GM12878 (cell line): ENCODE data around the gene RPLP2. TPM values are rescaled to one million over a fixed set of nuclear protein-coding genes. Genes with fewer than 3 reads are reported as not detected.

ENCODE experiments used
- ATAC-seq: fragments of 200-7000 bp; cut with Tn5 transposase; 3 replicates; pipeline ENCODE4 v1.9.1; 2020; ENCODE audit warnings: mild to moderate bottlenecking, moderate library complexity
- Bru-seq: library from RNA; stranded (reverse); fragments of 400-500 nt; gene quantifications from one replicate; lab custom pipeline; 2021; lab: Mats Ljungman, UMichigan
- BruChase-seq, 2 experiments: library from RNA; stranded (reverse); fragments of 400-500 nt; gene quantifications; one replicate each; lab custom pipeline; 2021; lab: Mats Ljungman, UMichigan
- BruUV-seq: library from RNA; stranded (reverse); fragments of 400-500 nt; replicated peaks from 2 replicates; lab custom pipeline; 2021; lab: Mats Ljungman, UMichigan
- CTCF ChIA-PET: fragments of 300-600 bp; sonication (Branson Sonifier 250); formaldehyde crosslinking; extraction: SDS; loops from one replicate; lab custom pipeline; 2021; ENCODE audit warnings: inconsistent platforms; lab: Yijun Ruan, JAX
- POLR2A ChIA-PET: fragments of 350-600 bp; formaldehyde crosslinking; extraction: SDS; loops from one replicate; lab custom pipeline; 2021; ENCODE audit warnings: inconsistent platforms; lab: Charles Lee
- RAD21 ChIA-PET: fragments of 300-600 bp; sonication (Branson Sonifier 250); formaldehyde crosslinking; loops from one replicate; lab custom pipeline; 2023; ENCODE audit warnings: antibody characterized with exemption; ENCODE audit not compliant: unreplicated experiment; lab: Charles Lee
- SMC1A ChIA-PET: fragments of 300-600 bp; sonication (Branson Sonifier 250); formaldehyde crosslinking; loops from one replicate; lab custom pipeline; 2023; ENCODE audit not compliant: unreplicated experiment, uncharacterized antibody; lab: Charles Lee
- DNase-seq: peaks from one replicate; pipeline ENCODE4 v3.0.0-alpha.2; 2011; ENCODE audit warnings: low read depth, low spot score
- FAIRE-seq: peaks from 3 replicates; lab custom pipeline; 2011; peaks lifted over from hg19 to GRCh38; lab: Jason Lieb, UNC
- H2AFZ ChIP-seq: 2 replicates; pipeline ENCODE4 v1.6.0; 2011; ENCODE audit warnings: low read depth, low read length, control low read depth; ENCODE audit not compliant: control insufficient read depth
- H3K27ac ChIP-seq: 2 replicates; pipeline ENCODE4 v1.5.1; 2011; ENCODE audit warnings: control low read depth; ENCODE audit not compliant: control insufficient read depth, insufficient read depth
- H3K27me3 ChIP-seq, 2 experiments: replicated peaks in 1 of 2; 2 replicates each; pipeline versions ENCODE4 v1.6.0 to v1.6.1; 2011; ENCODE audit warnings: low read length in 1 of 2; ENCODE audit not compliant: control insufficient read depth in 2 of 2, insufficient read depth in 2 of 2
- H3K36me3 ChIP-seq, 2 experiments: 2 replicates each; pipeline ENCODE4 v1.5.1; 2011; ENCODE audit warnings: low read length in 1 of 2; ENCODE audit not compliant: control insufficient read depth in 2 of 2, insufficient read depth in 2 of 2
- H3K4me1 ChIP-seq: 2 replicates; pipeline ENCODE4 v1.6.1; 2011; ENCODE audit warnings: mild to moderate bottlenecking, low read length, moderate library complexity, mixed read lengths; ENCODE audit not compliant: control insufficient read depth, insufficient read depth
- H3K4me2 ChIP-seq: 2 replicates; pipeline ENCODE4 v1.6.0; 2011; ENCODE audit warnings: control low read depth; ENCODE audit not compliant: control insufficient read depth, insufficient read depth
- H3K4me3 ChIP-seq: fragments of 200-600 bp; sonication (generic); 2 replicates; pipeline ENCODE4 v1.5.1; 2016
- H3K79me2 ChIP-seq: 2 replicates; pipeline ENCODE4 v1.6.0; 2011; ENCODE audit warnings: low read length; ENCODE audit not compliant: control insufficient read depth, insufficient read depth
- H3K9ac ChIP-seq: 2 replicates; pipeline ENCODE4 v1.8.0; 2011; ENCODE audit warnings: low read length, control low read depth, mixed read lengths; ENCODE audit not compliant: control insufficient read depth, insufficient read depth
- H3K9me3 ChIP-seq: replicated peaks from 3 replicates; pipeline ENCODE4 v1.5.1; 2011; ENCODE audit warnings: mild to moderate bottlenecking, low read length; ENCODE audit not compliant: control insufficient read depth, insufficient read depth
- H4K20me1 ChIP-seq: 2 replicates; pipeline ENCODE4 v1.6.0; 2011; ENCODE audit not compliant: control insufficient read depth, insufficient read depth
- BRCA1 ChIP-seq: IDR thresholded peaks from 2 replicates; pipeline ENCODE4 v1.6.1; 2011; ENCODE audit warnings: low read depth, low read length, improper control_type of control experiment
- CHD4 ChIP-seq: fragments of 200-600 bp; sonication (generic); IDR thresholded peaks from 2 replicates; pipeline ENCODE4 v1.6.1; 2016; ENCODE audit warnings: mild to moderate bottlenecking
- EZH2 ChIP-seq: IDR thresholded peaks from 2 replicates; pipeline ENCODE4 v1.6.1; 2012; ENCODE audit warnings: low read depth, mild to moderate bottlenecking, control low read depth, inconsistent platforms, low read length, borderline replicate concordance; ENCODE audit not compliant: control insufficient read depth
- FOXK2 ChIP-seq: fragments of 450-650 bp; IDR thresholded peaks from 2 replicates; pipeline ENCODE4 v1.6.1; 2017; ENCODE audit warnings: mild to moderate bottlenecking, moderate library complexity
- IRF5 ChIP-seq: fragments of 450-650 bp; IDR thresholded peaks from 2 replicates; pipeline ENCODE4 v1.6.1; 2017; ENCODE audit warnings: borderline replicate concordance
- KAT2A ChIP-seq: conservative IDR thresholded peaks from 2 replicates; pipeline ENCODE4 v1.6.1; 2011; ENCODE audit warnings: low read depth, low read length; ENCODE audit not compliant: control insufficient read depth
- PBX3 ChIP-seq: IDR thresholded peaks from 2 replicates; pipeline ENCODE4 v1.6.1; 2011; ENCODE audit warnings: mild to moderate bottlenecking, low read depth, low read length, moderate library complexity; ENCODE audit not compliant: insufficient replicate concordance
- PML ChIP-seq: IDR thresholded peaks from 2 replicates; pipeline ENCODE4 v1.6.1; 2012; ENCODE audit warnings: low read length, inconsistent platforms
- RBBP5 ChIP-seq: fragments of 200-600 bp; sonication (generic); conservative IDR thresholded peaks from 2 replicates; pipeline ENCODE4 v1.6.1; 2016
- RUNX3 ChIP-seq: IDR thresholded peaks from 2 replicates; pipeline ENCODE4 v1.6.1; 2012; ENCODE audit warnings: low read length, inconsistent platforms
- SPI1 ChIP-seq: IDR thresholded peaks from 2 replicates; pipeline ENCODE4 v1.6.1; 2011; ENCODE audit warnings: low read depth, mild to moderate bottlenecking, low read length, moderate library complexity, borderline replicate concordance; ENCODE audit not compliant: insufficient read depth
- TCF7 ChIP-seq: IDR thresholded peaks from 2 replicates; pipeline ENCODE4 v1.6.1; 2014; ENCODE audit warnings: antibody characterized with exemption, borderline replicate concordance
- ZNF207 ChIP-seq: fragments of 450-650 bp; IDR thresholded peaks from 2 replicates; pipeline ENCODE4 v1.6.1; 2014; ENCODE audit warnings: antibody characterized with exemption, mild to moderate bottlenecking, borderline replicate concordance
- WGBS: methylation state at CpG from one replicate; pipeline ENCODE4 v1.1.6; 2016; ENCODE audit warnings: low lambda C conversion rate; ENCODE audit not compliant: insufficient replicate concordance, insufficient coverage; ENCODE audit errors: missing lambda C conversion rate; 5-methylcytosine and 5-hydroxymethylcytosine counted together
- in situ Hi-C: fragments of 300-500 bp; cut with MboI; formaldehyde crosslinking; loops from 9 replicates; pipeline ENCODE4 v1.14.3; 2018; ENCODE audit warnings: mixed read lengths
- intact Hi-C: fragments of 100-400 bp; cut with micrococcal nuclease; formaldehyde crosslinking; loops from one replicate; pipeline ENCODE4 v1.14.2; 2022; ENCODE audit not compliant: unreplicated experiment
- long read RNA-seq, 2 experiments: library from polyadenylated mRNA; unstranded; transcript quantifications; one replicate each; pipeline ENCODE4 v2.0.0, GENCODE V29; 2019 to 2020
- polyA minus RNA-seq, 3 experiments: library from RNA; depleted of rRNA, polyadenylated mRNA; stranded (reverse); fragments of >200 nt; gene quantifications; 2 replicates each; pipeline ENCODE4 v1.2.3, GENCODE V29; 2011
- polyA plus RNA-seq, 11 experiments: library from polyadenylated mRNA; depleted of rRNA in 4 of 11; unstranded in 6 of 11; stranded (reverse) in 5 of 11; fragments of >200 nt; fragmentation: Nextera tagmentation in 4 of 11; fragmentation: Illumina TruSeq in 1 of 11; extraction: Ambion mirVana in 4 of 11; extraction: Trizol in 1 of 11; gene quantifications; 1 replicate in 1 of 11; 2 replicates in 10 of 11; pipeline versions ENCODE4 v1.2.1 to v1.2.3, GENCODE V29; 2011 to 2016; ENCODE audit warnings: inconsistent platforms in 2 of 11, missing spikeins in 2 of 11, low read depth in 1 of 11
- total RNA-seq, 4 experiments: library from RNA; depleted of rRNA in 3 of 4; stranded (reverse); fragments of >200 nt in 3 of 4; fragmentation: Illumina TruSeq in 1 of 4; extraction: Trizol in 1 of 4; gene quantifications; 2 replicates each; pipeline versions ENCODE4 v1.2.1 to v1.2.3, GENCODE V29; 2013 to 2021

The RPLP2 gene
- total RNA-seq (2013; cell fraction: nucleolus; rRNA removed): 58.4 and 73.0 TPM in 2 replicates
- total RNA-seq (2014; rRNA removed) (1,170 and 1,176 TPM in 2 replicates), total RNA-seq (2014; rRNA removed; fragmentation: Illumina TruSeq; extraction: Trizol) (1,135 and 1,241 TPM in 2 replicates), total RNA-seq (2021) (3,558 and 3,573 TPM in 2 replicates), polyA plus RNA-seq (2011; rRNA removed) (443 and 711 TPM in 2 replicates), polyA plus RNA-seq (2014; fragmentation: Illumina TruSeq; extraction: Trizol) (125 and 488 TPM in 2 replicates), polyA plus RNA-seq (2014; fragmentation: Nextera tagmentation; extraction: Ambion mirVana) (1,000 to 10,000 TPM; 1,446 to 3,075 TPM), polyA plus RNA-seq (2014; rRNA removed) (1,595 and 1,805 TPM in 2 replicates), polyA plus RNA-seq (2016; fragmentation: Nextera tagmentation; extraction: Ambion mirVana) (1,000 to 10,000 TPM; 1,515 to 1,516 TPM), polyA minus RNA-seq (2011; rRNA and poly(A)+ RNA removed) (655 and 1,020 TPM in 2 replicates), Bru-seq, nascent RNA (percentile 99 among the genes with signal in this experiment), BruChase-seq, experiment 1, labeled RNA remaining after a 6-hour chase (percentile 99 among the genes with signal in this experiment), BruChase-seq, experiment 2, labeled RNA remaining after a 2-hour chase (percentile 99 among the genes with signal in this experiment)
- polyA plus RNA-seq (2011; ENCODE audit: low read depth): 3,216 TPM
- polyA plus RNA-seq (2011; cell fraction: cytosol; rRNA removed): 1,333 and 1,853 TPM in 2 replicates
- polyA plus RNA-seq (2011; cell fraction: nucleus; rRNA removed): 557 and 616 TPM in 2 replicates
- 3,626 and 3,659 TPM in 2 replicates for polyA plus RNA-seq (2012)
- 836 and 935 TPM in 2 replicates for polyA minus RNA-seq (2011; cell fraction: cytosol; rRNA and poly(A)+ RNA removed)
- polyA minus RNA-seq (2011; cell fraction: nucleus; rRNA and poly(A)+ RNA removed): 148 and 193 TPM in 2 replicates
- long read RNA-seq, experiment 1, transcript RPLP2-201 (5 exons, 781 nt): major isoform, 790 of 838 reads
- long read RNA-seq, experiment 1, transcript RPLP2-207 (4 exons, 637 nt): minor isoform, 9 of 838 reads
- long read RNA-seq, experiment 1, partial matches to known transcripts: 0 of 838 reads
- long read RNA-seq, experiment 1, other reads (novel, unspliced or antisense): 39 of 838 reads
- long read RNA-seq, experiment 2, transcript RPLP2-207 (4 exons, 637 nt): minor isoform, 10 of 1,509 reads
- long read RNA-seq, experiment 2, transcript RPLP2-201 (5 exons, 781 nt): major isoform, 1,447 of 1,509 reads
- long read RNA-seq, experiment 2, partial matches to known transcripts: 3 of 1,509 reads
- long read RNA-seq, experiment 2, other reads (novel, unspliced or antisense): 45 of 1,509 reads

- ChIA-PET POLR2A (interaction anchor here (0.8 to 3.3 kb wide), 7 partner anchors 9 to 363 kb away, joined by 3 to 32 read pairs (median 6); partner anchors contain the start of genes DEAF1, PNPLA2, TMEM80 and TSPAN4), CTCF (interaction anchor here (1.2 kb wide), 1 partner anchor 35 kb away, joined by 3 read pairs; no protein-coding TSS in a partner anchor), SMC1A (interaction anchor here (1.9 kb wide), 1 partner anchor 9 kb away, joined by 5 read pairs; the partner anchor contains the start of gene PNPLA2), RAD21 (interaction anchor here (1.1 to 1.7 kb wide), 4 partner anchors 10 to 38 kb away, joined by 3 to 13 read pairs (median 6); partner anchors contain the start of genes PNPLA2 and TSPAN4)
- WGBS: under 1% methylated on average over 70 of the region's 81 CpGs
- Histone ChIP-seq H3K27me3 (no peaks in the 10 kb centered on the region), H3K36me3 (peaks cover 8 to 26% of the 10 kb centered on the region in 2 experiments; a peak in 3 of 4 replicates), H3K9ac (peak within 1 kb of the TSS; percentile 98), H3K4me1 (peaks cover 8% of the 10 kb centered on the region), H3K27ac (peak within 1 kb of the TSS; percentile 99), H3K9me3 (no peaks in the 10 kb centered on the region), H3K79me2 (peaks cover 40% of the 10 kb centered on the region), H3K4me3 (peak within 1 kb of the TSS; percentile 98), H4K20me1 (peaks cover 8% of the 10 kb centered on the region; the same call in 1 of the 2 replicates), H2AFZ (peak within 1 kb of the TSS; percentile 100), H3K4me2 (peak within 1 kb of the TSS; percentile 88)
- in situ Hi-C loops: loop anchor here (25.0 kb wide), 1 partner anchor 1578 kb away; the partner anchor contains the start of gene CD81
- intact Hi-C loops: loop anchor here (1.0 kb wide), 1 partner anchor 12 kb away; no protein-coding TSS in a partner anchor
- peak; percentile 92 for DNase-seq
- peak; percentile 96 for FAIRE-seq
- peak; percentile 86 for ATAC-seq
- no TSS peak for BruUV-seq
- TF ChIP-seq FOXK2: 0 out of 2 replicates have a peak, but pooled peaks have one; percentile 50
- TF ChIP-seq RUNX3: peak; percentile 73
- no peak for TF ChIP-seq RBBP5
- TF ChIP-seq ZNF207: peak; percentile 67; the same call in 1 of the 2 replicates
- no peak for TF ChIP-seq CHD4
- peak; percentile 42 for TF ChIP-seq PBX3
- no peak for TF ChIP-seq EZH2
- peak; percentile 84 for TF ChIP-seq PML
- no peak for TF ChIP-seq IRF5
- no peak for TF ChIP-seq SPI1
- TF ChIP-seq TCF7: no peak
- TF ChIP-seq KAT2A: no peak
- TF ChIP-seq BRCA1: peak; percentile 39
Measured at GRCh38 chr11:809287-810039, at the start of gene RPLP2. Gene RPLP2 (plus strand): TSS chr11:809967. CDS start chr11:810235, 268 bp downstream.
